ENCODE data around the gene PSEN1. TPM values are rescaled to one million over a fixed set of nuclear protein-coding genes. Genes with fewer than 3 reads are reported as not detected.

PSEN1 gene
- total RNA-seq, 1 experiment from 2014 or later: 26.9 TPM

DNA sequence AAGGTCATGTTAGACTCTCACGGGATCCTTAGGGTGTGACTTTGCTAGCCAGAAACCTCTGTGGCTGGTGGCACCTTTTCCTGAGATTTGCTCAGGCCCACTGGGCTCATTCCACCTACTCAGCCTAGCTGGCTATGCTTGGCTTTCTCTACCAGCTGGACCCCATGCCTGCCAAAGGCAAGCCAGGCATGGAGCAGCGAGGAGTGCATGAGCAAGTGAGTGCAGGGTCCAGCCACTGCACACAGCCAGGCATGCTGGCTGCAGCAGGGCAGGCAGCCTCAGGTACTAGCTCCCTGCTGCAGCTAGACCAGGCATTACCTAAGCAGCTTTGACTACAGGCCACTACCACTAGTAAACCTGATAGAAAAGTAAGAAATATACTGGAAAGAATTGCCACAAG is 71.3 kb downstream of the PSEN1 start:
- Histone ChIP-seq H3K9me3 (ENCODE audit: control insufficient read depth in 1 of 2, insufficient read depth in 1 of 2, low read depth in 1 of 2, low read length in 2 of 2) (peaks cover 3% of the 10 kb centered on the region in 2 experiments; a peak in 2 of 4 replicates), H3K4me3 (replicated peaks in 1 of 2; ENCODE audit: low read depth in 1 of 2, low read length in 2 of 2) (no peak overlapping the region), H3K9me2 (ENCODE audit: insufficient read depth) (no peaks in the 10 kb centered on the region), H4K20me1 (ENCODE audit: insufficient read depth) (no peaks in the 10 kb centered on the region), H3K4me2 (ENCODE audit: low read length) (no peak overlapping the region), H3K4me1 (ENCODE audit: control insufficient read depth in 1 of 2, insufficient read depth in 2 of 2, low read length in 2 of 2) (no peaks in the 10 kb centered on the region), H3K36me3 (ENCODE audit: control insufficient read depth in 1 of 2, insufficient read depth in 2 of 2, low read length in 2 of 2) (peaks cover 18 to 22% of the 10 kb centered on the region in 2 experiments; a peak in 3 of 4 replicates), H3K27ac (ENCODE audit: low read depth, low read length) (no peak overlapping the region), H3K27me3 (ENCODE audit: insufficient read depth, low read length) (no peaks in the 10 kb centered on the region), H3K79me2 (ENCODE audit: insufficient read depth, low read length) (no peaks in the 10 kb centered on the region), H2AFZ (ENCODE audit: low read depth, low read length, poor library complexity, severe bottlenecking) (no peak overlapping the region), H3K9ac (ENCODE audit: low read length) (no peak overlapping the region)
- DNase-seq (ENCODE audit: low read depth, low spot score) (no peak), ATAC-seq (no peak)
- TF ChIP-seq CEBPB (IDR thresholded peaks at IDR 0.05; ENCODE audit: low read depth) (no peak), SP1 (IDR thresholded peaks at IDR 0.05; ENCODE audit: low read depth) (no peak), TCF7L2 (IDR thresholded peaks at IDR 0.05; ENCODE audit: borderline replicate concordance, extremely low read depth, insufficient read depth, insufficient read length) (no peak)
- TF ChIP-seq, protein P1, sequence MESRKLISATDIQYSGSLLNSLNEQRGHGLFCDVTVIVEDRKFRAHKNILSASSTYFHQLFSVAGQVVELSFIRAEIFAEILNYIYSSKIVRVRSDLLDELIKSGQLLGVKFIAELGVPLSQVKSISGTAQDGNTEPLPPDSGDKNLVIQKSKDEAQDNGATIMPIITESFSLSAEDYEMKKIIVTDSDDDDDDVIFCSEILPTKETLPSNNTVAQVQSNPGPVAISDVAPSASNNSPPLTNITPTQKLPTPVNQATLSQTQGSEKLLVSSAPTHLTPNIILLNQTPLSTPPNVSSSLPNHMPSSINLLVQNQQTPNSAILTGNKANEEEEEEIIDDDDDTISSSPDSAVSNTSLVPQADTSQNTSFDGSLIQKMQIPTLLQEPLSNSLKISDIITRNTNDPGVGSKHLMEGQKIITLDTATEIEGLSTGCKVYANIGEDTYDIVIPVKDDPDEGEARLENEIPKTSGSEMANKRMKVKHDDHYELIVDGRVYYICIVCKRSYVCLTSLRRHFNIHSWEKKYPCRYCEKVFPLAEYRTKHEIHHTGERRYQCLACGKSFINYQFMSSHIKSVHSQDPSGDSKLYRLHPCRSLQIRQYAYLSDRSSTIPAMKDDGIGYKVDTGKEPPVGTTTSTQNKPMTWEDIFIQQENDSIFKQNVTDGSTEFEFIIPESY (IDR thresholded peaks at IDR 0.05; ENCODE audit: extremely low read depth, insufficient replicate concordance, low read length): no peak
- POLR2A ChIA-PET: no interaction called here
- intact Hi-C loops (cut with micrococcal nuclease): no loop called here
- CTCF ChIA-PET: no interaction called here
- RAD21 ChIA-PET (ENCODE audit: low non-redundant PET in 1 of 2, low total read pairs in 2 of 2, uncharacterized antibody in 2 of 2, unreplicated experiment in 2 of 2): no interaction called here
- no TSS peak for BruUV-seq (replicated peaks)

DNA sequence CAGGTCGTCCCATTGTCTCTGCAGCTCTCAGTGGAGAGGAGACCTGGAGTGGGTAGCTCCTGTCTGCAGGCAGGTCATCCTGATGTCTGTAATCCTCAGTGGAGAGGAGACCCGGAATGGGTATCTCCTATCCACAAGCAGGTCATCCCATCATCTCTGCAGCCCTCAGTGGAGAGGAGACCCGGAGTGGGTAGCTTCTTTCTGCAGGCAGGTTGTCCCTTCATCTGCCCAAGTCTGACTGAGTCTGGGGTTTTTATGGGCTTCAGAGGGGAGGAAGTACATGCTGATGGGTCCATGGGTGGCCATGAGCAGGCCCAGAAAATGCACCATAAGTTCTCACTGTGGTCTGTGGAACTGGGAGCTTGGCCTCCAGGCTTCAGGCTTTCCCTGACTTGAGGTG is 72.1 kb downstream of the PSEN1 start:
- CTCF ChIA-PET: no interaction called here

More for the DNA sequence above, 72.1 kb downstream of the PSEN1 start:
- TF ChIP-seq, protein P2, sequence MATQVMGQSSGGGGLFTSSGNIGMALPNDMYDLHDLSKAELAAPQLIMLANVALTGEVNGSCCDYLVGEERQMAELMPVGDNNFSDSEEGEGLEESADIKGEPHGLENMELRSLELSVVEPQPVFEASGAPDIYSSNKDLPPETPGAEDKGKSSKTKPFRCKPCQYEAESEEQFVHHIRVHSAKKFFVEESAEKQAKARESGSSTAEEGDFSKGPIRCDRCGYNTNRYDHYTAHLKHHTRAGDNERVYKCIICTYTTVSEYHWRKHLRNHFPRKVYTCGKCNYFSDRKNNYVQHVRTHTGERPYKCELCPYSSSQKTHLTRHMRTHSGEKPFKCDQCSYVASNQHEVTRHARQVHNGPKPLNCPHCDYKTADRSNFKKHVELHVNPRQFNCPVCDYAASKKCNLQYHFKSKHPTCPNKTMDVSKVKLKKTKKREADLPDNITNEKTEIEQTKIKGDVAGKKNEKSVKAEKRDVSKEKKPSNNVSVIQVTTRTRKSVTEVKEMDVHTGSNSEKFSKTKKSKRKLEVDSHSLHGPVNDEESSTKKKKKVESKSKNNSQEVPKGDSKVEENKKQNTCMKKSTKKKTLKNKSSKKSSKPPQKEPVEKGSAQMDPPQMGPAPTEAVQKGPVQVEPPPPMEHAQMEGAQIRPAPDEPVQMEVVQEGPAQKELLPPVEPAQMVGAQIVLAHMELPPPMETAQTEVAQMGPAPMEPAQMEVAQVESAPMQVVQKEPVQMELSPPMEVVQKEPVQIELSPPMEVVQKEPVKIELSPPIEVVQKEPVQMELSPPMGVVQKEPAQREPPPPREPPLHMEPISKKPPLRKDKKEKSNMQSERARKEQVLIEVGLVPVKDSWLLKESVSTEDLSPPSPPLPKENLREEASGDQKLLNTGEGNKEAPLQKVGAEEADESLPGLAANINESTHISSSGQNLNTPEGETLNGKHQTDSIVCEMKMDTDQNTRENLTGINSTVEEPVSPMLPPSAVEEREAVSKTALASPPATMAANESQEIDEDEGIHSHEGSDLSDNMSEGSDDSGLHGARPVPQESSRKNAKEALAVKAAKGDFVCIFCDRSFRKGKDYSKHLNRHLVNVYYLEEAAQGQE (IDR thresholded peaks at IDR 0.05; ENCODE audit: low read depth): no peak
- TF ChIP-seq ELF1 (IDR thresholded peaks at IDR 0.05; ENCODE audit: borderline replicate concordance, low read depth): no peak
- no peak for TF ChIP-seq JUND (IDR thresholded peaks at IDR 0.05)
- no peak for TF ChIP-seq CEBPB (IDR thresholded peaks at IDR 0.05; ENCODE audit: low read depth)
- TF ChIP-seq ZNF274 (IDR thresholded peaks at IDR 0.05; ENCODE audit: low read depth, low read length): no peak
- no peak for TF ChIP-seq EZH2 (IDR thresholded peaks at IDR 0.05)
- TF ChIP-seq, protein P3, sequence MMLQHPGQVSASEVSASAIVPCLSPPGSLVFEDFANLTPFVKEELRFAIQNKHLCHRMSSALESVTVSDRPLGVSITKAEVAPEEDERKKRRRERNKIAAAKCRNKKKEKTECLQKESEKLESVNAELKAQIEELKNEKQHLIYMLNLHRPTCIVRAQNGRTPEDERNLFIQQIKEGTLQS (IDR thresholded peaks at IDR 0.05): no peak
- TF ChIP-seq, protein P1 (IDR thresholded peaks at IDR 0.05; ENCODE audit: extremely low read depth, insufficient replicate concordance, low read length): no peak
- TF ChIP-seq POLR2AphosphoS5 (IDR thresholded peaks at IDR 0.05; ENCODE audit: low read depth, low read length): no peak
- Histone ChIP-seq H3K9me3 (ENCODE audit: control insufficient read depth in 1 of 2, insufficient read depth in 1 of 2, low read depth in 1 of 2, low read length in 2 of 2) (peaks cover 3% of the 10 kb centered on the region in 2 experiments; a peak in 2 of 4 replicates), H3K9ac (ENCODE audit: low read length) (no peak overlapping the region), H2AFZ (ENCODE audit: low read depth, low read length, poor library complexity, severe bottlenecking) (no peak overlapping the region), H3K27ac (ENCODE audit: low read depth, low read length) (no peak overlapping the region), H3K27me3 (ENCODE audit: insufficient read depth, low read length) (no peaks in the 10 kb centered on the region), H3K4me2 (ENCODE audit: low read length) (no peak overlapping the region), H3K4me3 (replicated peaks in 1 of 2; ENCODE audit: low read depth in 1 of 2, low read length in 2 of 2) (no peak overlapping the region), H3K9me2 (ENCODE audit: insufficient read depth) (no peaks in the 10 kb centered on the region), H3K36me3 (ENCODE audit: control insufficient read depth in 1 of 2, insufficient read depth in 2 of 2, low read length in 2 of 2) (peaks cover 22 to 23% of the 10 kb centered on the region in 2 experiments), H4K20me1 (ENCODE audit: insufficient read depth) (no peaks in the 10 kb centered on the region), H3K79me2 (ENCODE audit: insufficient read depth, low read length) (no peaks in the 10 kb centered on the region), H3K4me1 (ENCODE audit: control insufficient read depth in 1 of 2, insufficient read depth in 2 of 2, low read length in 2 of 2) (no peaks in the 10 kb centered on the region)
- intact Hi-C loops (cut with micrococcal nuclease): no loop called here
- ATAC-seq: no peak
- peak; percentile 8 for DNase-seq (ENCODE audit: low read depth, low spot score)
- BruUV-seq (replicated peaks): no TSS peak
- ChIA-PET RAD21 (ENCODE audit: low non-redundant PET in 1 of 2, low total read pairs in 2 of 2, uncharacterized antibody in 2 of 2, unreplicated experiment in 2 of 2) (no interaction called here), POLR2A (no interaction called here)

Data from HCT116 (cell line).